A673 (cell line): ENCODE results near the gene SLC26A3.

Experiments used
- CTCF ChIP-seq: fragments of 300-800, 200-600 bp; sonication (generic); conservative IDR thresholded peaks from 2 replicates; pipeline ENCODE4 v1.5.1; 2017; ENCODE audit warnings: low read depth, mild to moderate bottlenecking, antibody characterized with exemption, low read length, moderate library complexity, mixed read lengths
- EZH2 ChIP-seq: fragments of 200-600 bp; sonication (generic); IDR thresholded peaks from 2 replicates; pipeline ENCODE4 v1.6.1; 2017; ENCODE audit warnings: borderline replicate concordance, low read depth, mild to moderate bottlenecking, mixed read lengths, antibody characterized with exemption, low read length; ENCODE audit not compliant: poor library complexity, severe bottlenecking

GRCh38 chr7:107782374-107782773 is 20.6 kb downstream of the SLC26A3 start:
- TF ChIP-seq EZH2 (no peak), CTCF (no peak)
